HG03457 (cell line): ENCODE results near the gene SRRM3.
A peak's percentile ranks its signal among the peaks of the same experiment; 100 is the strongest.
"Not testable (repeated sequence)": the region's sequence is repeated elsewhere in the genome, so short reads cannot be mapped to it uniquely, and the experiment has no call there.

Source experiments
- ATAC-seq: cut with Tn5 transposase; IDR thresholded peaks from one replicate; pipeline ENCODE4 v1.9.1; 2021; ENCODE audit warnings: moderate number of reproducible peaks; ENCODE audit not compliant: unreplicated experiment

SRRM3 gene

GRCh38 chr7:76310102-76310957, 108.6 kb downstream of the SRRM3 start:
- no peak for ATAC-seq

GRCh38 chr7:76311838-76312237, 110.1 kb downstream of the SRRM3 start:
- not testable (repeated sequence) for ATAC-seq

GRCh38 chr7:76314042-76314721, 112.5 kb downstream of the SRRM3 start:
- ATAC-seq, result peak; percentile 50

- ATAC-seq, result not testable (repeated sequence)
These were observed 113.0 kb downstream of the SRRM3 start for GRCh38 chr7:76314740-76315139.

GRCh38 chr7:76315364-76315763, 113.7 kb downstream of the SRRM3 start:
- no peak for ATAC-seq

DNA sequence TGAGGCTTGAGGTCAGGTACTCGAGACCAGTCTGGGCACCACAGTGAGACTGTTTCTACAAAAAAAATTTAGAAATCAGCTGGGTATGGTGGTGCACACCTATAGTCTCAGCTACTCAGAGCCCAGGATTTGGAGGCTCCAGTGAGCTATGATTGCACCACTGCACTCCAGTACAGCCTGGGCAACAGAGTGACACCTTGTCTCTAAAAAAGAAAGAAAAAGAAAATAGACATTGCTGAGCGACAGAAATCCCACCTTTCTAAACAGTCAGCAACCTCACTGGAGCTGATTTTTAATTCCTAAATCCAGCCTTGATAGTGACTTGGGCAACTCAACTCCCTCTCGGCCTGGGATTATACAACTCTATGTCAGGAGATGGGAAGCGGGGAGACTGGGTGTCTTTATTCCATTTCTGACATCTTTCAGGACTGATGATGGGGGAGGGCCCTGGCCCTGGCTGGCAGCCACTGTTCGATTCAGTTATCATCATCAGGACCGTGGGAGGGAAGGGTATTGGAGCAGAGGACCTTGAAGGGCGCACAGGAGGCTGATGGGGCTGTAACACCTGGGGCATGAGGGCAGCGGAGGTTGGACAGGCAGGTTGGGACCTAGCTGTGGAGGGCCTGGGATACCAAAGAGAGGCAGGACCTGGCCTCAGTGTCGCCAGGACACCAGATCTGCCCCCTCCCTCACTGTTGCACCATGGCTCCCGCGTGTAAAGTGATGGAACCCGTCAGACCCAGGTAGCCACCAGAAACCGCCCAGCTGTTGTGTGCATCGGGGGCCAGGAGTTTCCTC, 115.5 kb downstream of the SRRM3 start:
- no peak for ATAC-seq

GRCh38 chr7:76317782-76318487, 116.2 kb downstream of the SRRM3 start:
- peak; percentile 88 for ATAC-seq

- peak; percentile 30 for ATAC-seq
These were observed 117.0 kb downstream of the SRRM3 start for GRCh38 chr7:76318488-76319353.

DNA sequence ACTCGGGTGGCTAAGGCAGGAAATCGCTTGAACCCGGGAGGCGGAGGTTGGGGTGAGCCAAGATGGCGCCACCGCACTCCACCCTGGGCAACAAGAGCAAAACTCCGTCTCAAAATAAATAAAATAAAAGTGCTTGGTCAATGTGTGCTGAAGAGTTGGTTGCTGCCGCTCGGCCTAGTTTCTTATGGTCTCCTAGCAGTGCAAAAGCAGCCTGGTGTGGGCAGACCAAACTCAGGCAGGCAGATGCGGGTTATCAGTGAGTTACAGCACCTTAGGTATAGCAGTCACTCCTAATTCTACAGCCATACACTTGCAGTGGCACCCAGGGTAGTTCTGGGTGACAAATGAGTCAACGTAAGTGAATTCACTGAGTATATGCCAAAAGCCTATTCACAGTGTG, 123.4 kb downstream of the SRRM3 start:
- ATAC-seq, result no peak

GRCh38 chr7:76325811-76326210, 124.1 kb downstream of the SRRM3 start:
- no peak for ATAC-seq

DNA sequence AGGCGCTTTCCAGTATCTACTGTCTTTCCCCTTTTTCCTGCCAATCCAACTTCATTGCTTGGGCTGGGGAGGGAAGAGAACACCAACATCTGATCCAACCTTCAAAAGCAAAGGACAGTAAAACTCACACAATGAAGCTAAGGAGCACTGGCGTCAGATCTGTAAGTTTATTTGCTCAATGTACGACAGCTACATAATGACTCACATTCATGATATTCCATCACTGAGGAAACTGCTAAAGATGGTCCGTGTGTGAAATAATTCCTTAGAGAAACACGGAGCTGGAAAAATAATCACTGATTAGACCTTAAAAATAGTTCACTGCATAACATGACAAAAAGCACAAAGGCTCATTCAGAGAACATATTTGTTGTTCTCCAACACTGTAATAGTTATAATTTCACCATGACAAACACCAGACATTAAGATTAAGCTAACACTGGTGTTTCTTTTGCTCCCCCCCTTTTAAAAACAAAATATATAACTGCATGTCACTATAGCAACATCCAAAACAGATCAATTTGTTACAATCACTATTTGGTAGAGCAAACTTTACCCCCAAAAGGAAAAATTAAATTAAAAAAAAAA, 125.0 kb downstream of the SRRM3 start:
- ATAC-seq, result no peak

GRCh38 chr7:76327610-76328009, 125.9 kb downstream of the SRRM3 start:
- no peak for ATAC-seq

GRCh38 chr7:76328389-76328788, 126.7 kb downstream of the SRRM3 start:
- ATAC-seq, result no peak

DNA sequence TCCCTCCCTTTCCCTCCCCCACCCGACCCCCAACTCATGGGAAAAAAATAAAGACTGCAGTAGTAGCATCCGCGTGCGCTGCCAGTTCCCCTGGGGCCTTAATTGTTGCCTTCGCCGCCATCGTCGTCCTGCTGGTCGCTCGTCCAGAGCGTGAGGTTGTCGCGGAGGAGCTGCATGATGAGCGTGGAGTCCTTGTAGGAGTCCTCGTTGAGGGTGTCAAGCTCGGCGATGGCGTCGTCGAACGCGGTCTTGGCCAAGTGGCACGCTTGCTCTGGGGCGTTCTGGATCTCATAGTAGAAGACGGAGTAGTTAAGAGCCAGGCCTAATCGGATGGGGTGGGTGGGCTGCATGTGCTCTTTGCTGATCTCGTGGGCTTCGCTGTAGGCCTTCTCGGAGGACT, 127.8 kb downstream of the SRRM3 start:
- no peak for ATAC-seq

GRCh38 chr7:76330261-76330660, 128.6 kb downstream of the SRRM3 start:
- ATAC-seq, result no peak

- ATAC-seq, result no peak
These were observed 129.0 kb downstream of the SRRM3 start for GRCh38 chr7:76330673-76331072.

DNA sequence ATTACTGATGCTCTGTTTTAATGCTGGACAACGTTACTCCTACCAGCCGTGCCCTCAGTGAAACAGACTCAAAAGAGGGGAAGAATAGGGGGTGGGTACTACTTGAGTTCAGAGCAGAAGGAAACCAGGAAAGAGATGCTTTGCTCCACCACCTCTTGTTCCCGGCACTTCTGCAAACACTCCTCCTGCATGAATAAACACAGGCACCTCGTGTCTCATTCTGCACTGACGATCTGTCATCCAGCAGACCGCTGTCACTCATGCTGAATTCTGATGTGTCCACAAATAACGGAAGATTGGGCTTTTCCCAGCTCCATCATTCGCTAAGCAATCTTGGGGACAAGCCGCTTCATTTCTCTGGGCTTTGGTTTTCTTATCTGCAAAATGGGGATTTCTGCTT, 130.4 kb downstream of the SRRM3 start:
- ATAC-seq, result no peak

- ATAC-seq, result no peak
These were observed 131.9 kb downstream of the SRRM3 start for GRCh38 chr7:76333511-76334101.

- no peak for ATAC-seq
These were observed 132.7 kb downstream of the SRRM3 start for GRCh38 chr7:76334320-76334967.
